NT2/D1 (cell line): ENCODE data around the gene SLC24A3.

ENCODE experiments used
- DNase-seq: peaks from one replicate; pipeline ENCODE4 v3.0.0-alpha.2; 2011; ENCODE audit warnings: low read depth, low spot score
- H3K27me3 ChIP-seq: 2 replicates; pipeline ENCODE4 v1.6.0; 2011; ENCODE audit warnings: mild to moderate bottlenecking; ENCODE audit not compliant: insufficient read length, insufficient read depth
- H3K36me3 ChIP-seq: 2 replicates; pipeline ENCODE4 v1.6.1; 2011; ENCODE audit warnings: mild to moderate bottlenecking, low read length, mixed read lengths; ENCODE audit not compliant: insufficient read depth, insufficient read length
- H3K4me1 ChIP-seq: 2 replicates; pipeline ENCODE4 v1.5.1; 2011; ENCODE audit not compliant: insufficient read depth, insufficient read length
- H3K4me3 ChIP-seq: 2 replicates; pipeline ENCODE4 v1.5.1; 2011; ENCODE audit warnings: low read depth; ENCODE audit not compliant: insufficient read length
- H3K9ac ChIP-seq: 2 replicates; pipeline ENCODE4 v1.6.0; 2011; ENCODE audit warnings: low read depth; ENCODE audit not compliant: insufficient read length
- H3K9me3 ChIP-seq: 2 replicates; pipeline ENCODE4 v1.5.1; 2011; ENCODE audit warnings: mild to moderate bottlenecking, low read length; ENCODE audit not compliant: insufficient read depth
- SUZ12 ChIP-seq: IDR thresholded peaks from 2 replicates; pipeline ENCODE4 v1.6.1; 2011; ENCODE audit not compliant: insufficient read length, insufficient read depth; ENCODE audit errors: extremely low read depth
- YY1 ChIP-seq: IDR thresholded peaks from 2 replicates; pipeline ENCODE4 v1.6.1; 2011; ENCODE audit not compliant: insufficient read length, insufficient read depth
- ZNF274 ChIP-seq: IDR thresholded peaks from 2 replicates; pipeline ENCODE4 v1.6.1; 2011; ENCODE audit warnings: mild to moderate bottlenecking, low read depth, low read length

Gene SLC24A3

GRCh38 chr20:19304886-19305415 is 92.5 kb downstream of the SLC24A3 start:
- TF ChIP-seq YY1 (no peak), SUZ12 (no peak), ZNF274 (no peak)
- Histone ChIP-seq H3K9ac (no peak overlapping the region), H3K9me3 (no peaks in the 10 kb centered on the region; the same call in 1 of the 2 replicates), H3K27me3 (no peaks in the 10 kb centered on the region), H3K4me1 (no peaks in the 10 kb centered on the region), H3K36me3 (no peaks in the 10 kb centered on the region), H3K4me3 (no peak overlapping the region)
- no peak for DNase-seq

- no peaks in the 10 kb centered on the region for H3K9me3 ChIP-seq
- H3K36me3 ChIP-seq, result no peaks in the 10 kb centered on the region
- no peak overlapping the region for H3K4me3 ChIP-seq
- TF ChIP-seq SUZ12 (no peak), ZNF274 (no peak), YY1 (no peak)
- no peaks in the 10 kb centered on the region for H3K4me1 ChIP-seq
- no peak for DNase-seq
- H3K9ac ChIP-seq, result no peak overlapping the region
- H3K27me3 ChIP-seq, result no peaks in the 10 kb centered on the region
These were observed 95.7 kb downstream of the SLC24A3 start for GRCh38 chr20:19308146-19308545.

DNA sequence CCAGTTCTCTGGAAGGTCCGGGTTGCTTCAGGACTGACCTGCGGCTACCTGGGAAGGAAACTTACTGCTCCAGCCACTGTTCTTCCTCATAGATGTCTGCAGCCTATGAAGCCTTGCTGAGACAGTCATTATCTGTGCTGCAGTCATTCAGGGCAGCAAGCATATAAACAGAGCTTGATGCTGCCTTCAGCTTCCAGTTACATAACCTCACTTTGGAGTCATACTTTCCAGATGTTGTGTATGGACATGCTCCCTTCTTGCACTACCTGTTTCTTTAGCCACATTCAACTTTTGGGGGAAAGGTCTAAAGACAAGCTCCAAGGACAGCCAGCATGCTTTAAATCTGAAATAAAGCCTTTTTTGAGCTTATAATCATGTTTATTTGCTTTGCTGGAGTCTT is 98.1 kb downstream of the SLC24A3 start:
- H3K27me3 ChIP-seq, result no peaks in the 10 kb centered on the region
- no peaks in the 10 kb centered on the region for H3K9me3 ChIP-seq
- H3K9ac ChIP-seq, result no peak overlapping the region
- H3K4me1 ChIP-seq, result no peaks in the 10 kb centered on the region
- no peak for TF ChIP-seq ZNF274
- TF ChIP-seq YY1, result no peak
- no peak for TF ChIP-seq SUZ12
- no peaks in the 10 kb centered on the region for H3K36me3 ChIP-seq
- no peak for DNase-seq
- H3K4me3 ChIP-seq, result no peak overlapping the region

DNA sequence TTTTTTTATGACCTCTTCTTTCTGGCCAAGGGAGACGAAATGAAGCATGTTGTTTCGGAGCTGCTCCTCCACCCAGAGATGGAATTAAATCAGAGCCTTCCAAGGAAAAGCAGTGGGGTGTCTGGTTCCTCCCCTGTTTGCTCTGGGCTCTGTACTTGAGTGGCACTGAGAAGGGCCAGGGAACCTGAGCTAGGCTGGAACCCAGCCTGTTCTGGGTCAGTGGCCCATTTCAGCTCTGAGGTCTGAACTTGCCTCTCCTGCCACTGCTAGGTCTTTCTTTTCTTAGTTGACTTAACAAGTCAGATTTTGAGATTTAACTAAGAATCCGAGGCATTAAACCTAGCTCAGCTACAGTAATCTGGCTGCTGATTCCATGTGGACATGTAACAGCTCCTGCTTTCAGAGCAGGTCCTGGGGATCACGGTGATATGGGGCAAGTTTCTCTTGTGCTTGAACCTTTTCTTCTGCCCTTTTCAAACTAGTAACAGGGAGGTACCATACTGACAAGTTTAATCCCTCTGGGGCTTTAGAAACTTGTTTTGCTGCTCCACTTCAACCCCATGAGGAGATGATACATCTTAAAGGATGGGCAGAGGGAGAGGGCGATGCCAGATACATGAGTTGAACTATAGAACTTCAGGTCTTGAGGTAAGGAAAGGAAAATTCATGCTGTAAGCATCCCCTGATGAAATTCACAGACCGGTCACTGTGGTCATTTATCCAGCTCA is 101.1 kb downstream of the SLC24A3 start:
- Histone ChIP-seq H3K9me3 (no peaks in the 10 kb centered on the region), H3K27me3 (no peaks in the 10 kb centered on the region), H3K9ac (no peak overlapping the region), H3K36me3 (no peaks in the 10 kb centered on the region), H3K4me3 (no peak overlapping the region), H3K4me1 (peaks cover 4% of the 10 kb centered on the region)
- no peak for TF ChIP-seq SUZ12
- no peak for TF ChIP-seq YY1
- no peak for TF ChIP-seq ZNF274
- no peak for DNase-seq

DNA sequence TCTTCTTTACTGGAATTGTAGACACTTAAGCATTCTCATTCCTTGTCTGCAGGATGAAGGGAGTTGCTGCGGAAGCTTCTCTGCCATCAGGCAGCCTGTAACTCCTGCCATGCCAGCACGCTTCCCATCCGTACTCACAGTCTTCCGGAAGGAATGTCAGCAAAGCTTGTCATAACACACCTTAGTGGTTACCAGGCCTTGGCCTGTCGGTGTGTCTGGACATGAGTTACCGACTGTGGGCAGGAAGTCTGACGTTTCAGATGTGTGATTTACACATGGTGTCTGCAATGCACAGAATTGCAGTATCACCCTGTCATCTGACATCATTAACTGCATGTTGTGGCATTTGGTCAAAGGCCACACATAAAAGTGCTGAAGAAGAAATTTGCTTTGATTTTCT is 102.2 kb downstream of the SLC24A3 start:
- H3K36me3 ChIP-seq, result no peaks in the 10 kb centered on the region
- H3K27me3 ChIP-seq, result no peaks in the 10 kb centered on the region
- no peaks in the 10 kb centered on the region for H3K9me3 ChIP-seq
- peaks cover 4% of the 10 kb centered on the region for H3K4me1 ChIP-seq
- no peak for DNase-seq
- H3K4me3 ChIP-seq, result no peak overlapping the region
- no peak overlapping the region for H3K9ac ChIP-seq
- TF ChIP-seq ZNF274, result no peak
- no peak for TF ChIP-seq YY1
- no peak for TF ChIP-seq SUZ12

DNA sequence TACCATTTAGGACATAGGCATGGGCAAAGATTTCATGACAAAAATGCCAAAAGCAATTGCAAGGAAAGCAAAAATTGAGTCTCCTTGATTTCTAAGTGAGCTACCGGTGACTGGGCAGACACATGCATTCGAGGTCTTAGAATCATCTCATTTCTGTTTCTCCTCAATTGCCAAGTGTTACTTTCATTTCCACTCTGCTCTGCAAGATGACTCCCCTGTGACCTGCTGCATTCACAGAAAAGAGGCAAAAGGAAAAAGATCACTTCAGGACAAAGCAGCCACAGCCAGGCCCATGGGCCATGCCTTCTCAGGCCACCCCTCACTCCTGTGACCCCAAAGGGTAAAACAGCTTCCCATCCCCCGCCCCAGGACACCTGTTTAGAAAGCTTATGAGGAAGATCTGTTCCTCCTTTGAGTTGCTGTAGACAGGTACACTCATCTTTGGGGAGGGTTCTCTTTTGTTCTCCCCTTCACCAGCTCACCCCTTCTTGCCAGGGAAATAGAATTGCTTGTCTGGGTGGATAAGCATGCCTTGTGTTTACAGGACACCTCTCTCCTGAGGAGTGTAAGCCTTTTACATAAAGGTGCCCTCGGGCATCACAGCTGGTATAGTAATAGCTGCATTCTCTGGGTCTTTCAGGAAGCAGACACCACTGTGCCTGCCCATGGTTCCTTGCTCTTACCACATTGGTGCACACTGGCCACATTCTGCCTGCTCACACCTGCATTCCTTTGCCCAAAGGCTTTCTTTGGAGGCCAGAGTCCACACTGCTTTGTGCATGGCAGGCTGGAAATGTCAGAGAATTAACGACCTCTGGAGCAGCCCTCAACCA is 105.0 kb downstream of the SLC24A3 start:
- Histone ChIP-seq H3K9me3 (no peaks in the 10 kb centered on the region), H3K4me1 (peaks cover 4% of the 10 kb centered on the region), H3K4me3 (no peak overlapping the region), H3K36me3 (no peaks in the 10 kb centered on the region), H3K9ac (no peak overlapping the region), H3K27me3 (no peaks in the 10 kb centered on the region)
- DNase-seq, result no peak
- TF ChIP-seq YY1 (no peak), SUZ12 (no peak), ZNF274 (no peak)

DNA sequence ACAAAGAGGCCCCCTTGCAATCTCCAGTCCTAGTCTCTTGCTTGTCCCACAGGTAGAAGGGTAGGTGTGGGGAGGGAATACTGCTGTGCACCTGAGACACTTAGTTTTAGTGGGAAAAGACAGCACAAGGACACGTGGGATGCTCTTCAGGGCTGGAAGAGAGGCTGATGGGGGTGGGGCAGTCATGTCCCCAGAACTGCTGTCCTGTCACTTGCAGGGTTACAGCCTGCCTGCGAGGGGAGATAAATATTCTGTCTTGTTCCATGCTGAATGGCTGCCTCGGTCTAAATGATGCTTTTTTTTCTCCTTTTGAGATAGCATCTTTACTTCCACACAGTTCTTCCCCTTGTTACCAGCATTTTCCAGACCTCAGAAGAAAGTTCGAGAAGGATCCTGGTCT is 106.2 kb downstream of the SLC24A3 start:
- no peak overlapping the region for H3K9ac ChIP-seq
- no peak overlapping the region for H3K4me3 ChIP-seq
- DNase-seq, result no peak
- H3K4me1 ChIP-seq, result peaks cover 4% of the 10 kb centered on the region
- H3K36me3 ChIP-seq, result no peaks in the 10 kb centered on the region
- H3K27me3 ChIP-seq, result no peaks in the 10 kb centered on the region
- TF ChIP-seq SUZ12, result no peak
- no peak for TF ChIP-seq YY1
- TF ChIP-seq ZNF274, result no peak
- no peaks in the 10 kb centered on the region for H3K9me3 ChIP-seq
